Keratinocyte (primary cell): Measurements from ENCODE around the gene DLEC1. TPM values are rescaled to one million over a fixed set of nuclear protein-coding genes. Genes with fewer than 3 reads are reported as not detected.

Experiments
- DNase-seq: peaks from one replicate; pipeline ENCODE4 v3.0.0-alpha.2; 2011; ENCODE audit warnings: low read depth, missing footprints, low spot score
- FAIRE-seq: peaks from 2 replicates; lab custom pipeline; 2011; peaks lifted over from hg19 to GRCh38; lab: Jason Lieb, UNC
- H2AFZ ChIP-seq: 2 replicates; pipeline ENCODE4 v1.6.0; 2012; ENCODE audit warnings: low read length, control low read depth, inconsistent platforms; ENCODE audit not compliant: control insufficient read depth
- H3K27ac ChIP-seq: 2 replicates; pipeline ENCODE4 v1.5.1; 2011; ENCODE audit warnings: low read length; ENCODE audit not compliant: control insufficient read depth, insufficient read depth
- H3K27me3 ChIP-seq: 3 replicates; pipeline ENCODE4 v1.6.0; 2011; ENCODE audit warnings: low read length; ENCODE audit not compliant: control insufficient read depth, insufficient read depth; ENCODE audit errors: extremely low read depth
- H3K36me3 ChIP-seq, 2 experiments: 2 replicates in 1 of 2; 3 replicates in 1 of 2; pipeline ENCODE4 v1.5.1; 2011; ENCODE audit warnings: low read length in 2 of 2, mild to moderate bottlenecking in 1 of 2; ENCODE audit not compliant: control insufficient read depth in 2 of 2, insufficient read depth in 2 of 2; ENCODE audit errors: extremely low read depth in 1 of 2
- H3K4me1 ChIP-seq: 3 replicates; pipeline ENCODE4 v1.5.1; 2011; ENCODE audit warnings: low read length; ENCODE audit not compliant: control insufficient read depth, insufficient read depth; ENCODE audit errors: extremely low read depth
- H3K4me2 ChIP-seq: 3 replicates; pipeline ENCODE4 v1.6.0; 2011; ENCODE audit warnings: low read depth, low read length; ENCODE audit not compliant: control insufficient read depth, insufficient read depth; ENCODE audit errors: extremely low read depth
- H3K4me3 ChIP-seq, 3 experiments: fragments of 200-600 bp in 1 of 3; sonication (generic) in 1 of 3; 2 replicates in 2 of 3; 3 replicates in 1 of 3; pipeline ENCODE4 v1.5.1; 2011 to 2016; ENCODE audit warnings: low read length in 3 of 3, mild to moderate bottlenecking in 3 of 3, control low read depth in 2 of 3, inconsistent platforms in 1 of 3, low read depth in 1 of 3, mixed read lengths in 1 of 3, mixed run types in 1 of 3, moderate library complexity in 1 of 3; ENCODE audit not compliant: control insufficient read depth in 2 of 3, insufficient read depth in 2 of 3; ENCODE audit errors: extremely low read depth in 1 of 3
- H3K79me2 ChIP-seq: 2 replicates; pipeline ENCODE4 v1.6.0; 2012; ENCODE audit warnings: low read length; ENCODE audit not compliant: control insufficient read depth, insufficient read depth
- H3K9ac ChIP-seq: 3 replicates; pipeline ENCODE4 v1.6.0; 2011; ENCODE audit warnings: low read length; ENCODE audit not compliant: control insufficient read depth, insufficient read depth; ENCODE audit errors: extremely low read depth
- H3K9me1 ChIP-seq: 3 replicates; pipeline ENCODE4 v1.6.0; 2011; ENCODE audit warnings: low read length; ENCODE audit not compliant: control insufficient read depth, insufficient read depth; ENCODE audit errors: extremely low read depth
- H3K9me3 ChIP-seq: 2 replicates; pipeline ENCODE4 v1.5.1; 2012; ENCODE audit warnings: low read depth, low read length; ENCODE audit not compliant: control insufficient read depth
- H4K20me1 ChIP-seq: 3 replicates; pipeline ENCODE4 v1.6.0; 2011; ENCODE audit warnings: low read length; ENCODE audit not compliant: control insufficient read depth, insufficient read depth; ENCODE audit errors: extremely low read depth
- CTCF ChIP-seq, 3 experiments: IDR thresholded peaks in 1 of 3; conservative IDR thresholded peaks in 1 of 3; optimal IDR thresholded peaks in 1 of 3; 2 replicates in 2 of 3; 3 replicates in 1 of 3; pipeline versions ENCODE3 to v1.5.1; 2011; ENCODE audit warnings: low read length in 3 of 3, mild to moderate bottlenecking in 3 of 3, moderate library complexity in 2 of 3, control low read depth in 1 of 3, inconsistent platforms in 1 of 3; ENCODE audit not compliant: insufficient read depth in 2 of 3; ENCODE audit errors: extremely low read depth in 1 of 3
- EZH2 ChIP-seq: IDR thresholded peaks from one replicate; pipeline ENCODE4 v1.6.1; 2012; ENCODE audit warnings: inconsistent platforms, mild to moderate bottlenecking, low read length, moderate library complexity
- dilution Hi-C: fragments of 300-500 bp; cut with MboI; formaldehyde crosslinking; loops from one replicate; pipeline ENCODE4 v1.7.0; 2020; ENCODE audit warnings: low sequenced_read_pairs; ENCODE audit not compliant: extremely low pct_ligation_motif_present
- polyA plus RNA-seq, 5 experiments: library from polyadenylated mRNA; depleted of rRNA in 3 of 5; stranded (reverse) in 3 of 5; stranded (forward) in 1 of 5; unstranded in 1 of 5; fragments of >200 nt; gene quantifications; 1 replicate in 1 of 5; 2 replicates in 3 of 5; 3 replicates in 1 of 5; pipeline versions ENCODE4 v1.2.1 to v1.2.3, GENCODE V29; 2011 to 2012; ENCODE audit warnings: missing spikeins in 2 of 5, low read depth in 1 of 5, low replicate concordance in 1 of 5

The DLEC1 gene
- polyA plus RNA-seq, 1 donor (not counting 4 experiments of a cell fraction or from before 2014, with no cell fraction given): not detected

DNA sequence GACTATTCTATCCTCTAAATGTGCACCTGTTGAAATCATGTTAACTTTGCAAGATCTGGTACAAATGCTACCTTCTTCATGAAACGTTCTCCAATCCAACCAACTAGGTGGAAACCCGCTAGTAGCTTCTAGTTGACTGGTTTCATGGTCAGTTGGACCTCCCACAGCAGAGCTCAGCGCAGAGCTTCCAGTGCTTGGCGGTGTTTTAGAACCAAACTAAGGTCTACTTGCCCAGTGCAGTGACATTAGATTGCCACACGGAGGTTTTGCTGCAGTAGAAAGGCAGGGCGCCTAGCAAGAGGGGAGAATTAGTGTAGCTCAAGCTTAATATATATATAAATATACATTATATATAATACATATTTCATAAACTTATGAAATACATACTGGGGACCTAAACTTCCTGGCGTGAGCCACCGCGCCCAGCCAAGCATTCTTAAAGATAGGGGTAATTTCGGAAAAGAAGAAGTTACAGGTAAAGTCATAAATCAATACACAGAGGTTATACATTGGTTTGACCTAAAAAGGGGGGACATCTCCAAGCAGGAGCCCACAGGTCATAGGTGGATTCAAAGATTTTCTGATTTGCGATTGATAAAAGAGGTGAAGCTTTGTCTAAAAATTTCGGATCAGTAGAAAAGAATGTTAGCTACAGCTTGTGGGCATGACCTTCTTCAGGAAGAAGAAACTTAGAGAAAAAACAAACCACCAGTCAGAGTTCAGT, 124.3 kb downstream of the DLEC1 start:
- no peak overlapping the region for H2AFZ ChIP-seq
- no peaks in the 10 kb centered on the region for H3K36me3 ChIP-seq
- no peak overlapping the region for H3K27ac ChIP-seq
- dilution Hi-C loops: no loop called here
- H3K4me3 ChIP-seq: no peak overlapping the region
- no peaks in the 10 kb centered on the region for H3K27me3 ChIP-seq
- no peak overlapping the region for H3K4me2 ChIP-seq
- TF ChIP-seq EZH2 (no peak), CTCF (optimal IDR thresholded peaks at IDR 0.05 in 1 of 3, IDR thresholded peaks at IDR 0.05 in 1 of 3, conservative IDR thresholded peaks at IDR 0.05 in 1 of 3; ENCODE audit: extremely low read depth in 1 of 3, insufficient read depth in 2 of 3, low read length in 3 of 3) (peak in 1 of 3 experiments; percentile 36)
- H4K20me1 ChIP-seq: no peaks in the 10 kb centered on the region
- H3K4me1 ChIP-seq: peaks cover 17% of the 10 kb centered on the region
- H3K9me1 ChIP-seq: no peaks in the 10 kb centered on the region
- no peak for FAIRE-seq
- H3K79me2 ChIP-seq: peaks cover 25% of the 10 kb centered on the region
- DNase-seq: no peak
- no peaks in the 10 kb centered on the region for H3K9me3 ChIP-seq
- H3K9ac ChIP-seq: no peak overlapping the region

GRCh38 chr3:38163841-38164642, 125.0 kb downstream of the DLEC1 start:
- Histone ChIP-seq H3K4me1 (peaks cover 16% of the 10 kb centered on the region), H3K9me1 (no peaks in the 10 kb centered on the region), H3K9me3 (no peaks in the 10 kb centered on the region), H3K79me2 (peaks cover 30% of the 10 kb centered on the region), H3K27ac (peak overlapping the region; percentile 99), H3K27me3 (no peaks in the 10 kb centered on the region), H2AFZ (peak overlapping the region; percentile 84), H3K9ac (peak overlapping the region; percentile 88), H3K4me3 (peak overlapping the region; percentile 86 to 89 (median 89)), H3K36me3 (no peaks in the 10 kb centered on the region), H3K4me2 (peak overlapping the region; percentile 89), H4K20me1 (no peaks in the 10 kb centered on the region)
- DNase-seq (no peak), FAIRE-seq (no peak)
- no peak for TF ChIP-seq CTCF (optimal IDR thresholded peaks at IDR 0.05 in 1 of 3, IDR thresholded peaks at IDR 0.05 in 1 of 3, conservative IDR thresholded peaks at IDR 0.05 in 1 of 3; ENCODE audit: extremely low read depth in 1 of 3, insufficient read depth in 2 of 3, low read length in 3 of 3)
- TF ChIP-seq EZH2: no peak
- dilution Hi-C loops: no loop called here
